ENCODE measurements around the gene FAM229A.

GRCh38 chr1:32406629-32407111, 44.4 kb upstream of the FAM229A start:
- TF ChIP-seq POLR2A (IDR thresholded peaks at IDR 0.05; ENCODE audit: extremely low read depth, insufficient read length): no peak
- no peak for TF ChIP-seq CTCF (IDR thresholded peaks at IDR 0.05; ENCODE audit: low read depth, low read length)

Data from NB4 (cell line).